SK-N-SH treated with all-trans-retinoic acid at 6 μM for 48 hours (cell line): ENCODE measurements around the gene GNAZ.

Experiments used
- ATAC-seq: fragments of 200-7000 bp; cut with Tn5 transposase; 3 replicates; pipeline ENCODE4 v1.9.1; 2020; ENCODE audit warnings: mild to moderate bottlenecking, moderate library complexity
- ARNTL ChIP-seq: fragments of 450-650 bp; formaldehyde crosslinking; IDR thresholded peaks from 2 replicates; pipeline ENCODE4 v1.5.0; 2020; ENCODE audit warnings: low read depth, mild to moderate bottlenecking, moderate library complexity, borderline replicate concordance
- BACH2 ChIP-seq: fragments of 250-450 bp; sonication (Bioruptor Pico); IDR thresholded peaks from 2 replicates; pipeline ENCODE4 v1.9.0; 2021; ENCODE audit warnings: mild to moderate bottlenecking, borderline replicate concordance
- CSDC2 ChIP-seq: fragments of 250-450 bp; sonication (Bioruptor Pico); IDR thresholded peaks from 2 replicates; pipeline ENCODE4 v1.5.0; 2020; ENCODE audit warnings: mild to moderate bottlenecking, moderate library complexity
- ESRRG ChIP-seq: fragments of 250-450 bp; sonication (Bioruptor Pico); IDR thresholded peaks from 2 replicates; pipeline ENCODE4 v1.6.1; 2021; ENCODE audit warnings: mild to moderate bottlenecking
- ISL1 ChIP-seq: fragments of 250-450 bp; sonication (Bioruptor Pico); IDR thresholded peaks from 2 replicates; pipeline ENCODE4 v2.1.2; 2022; ENCODE audit warnings: mild to moderate bottlenecking, moderate library complexity
- OSR1 ChIP-seq: fragments of 250-450 bp; sonication (Bioruptor Pico); IDR thresholded peaks from 2 replicates; pipeline ENCODE4 v1.8.0; 2022; ENCODE audit warnings: moderate library complexity, mild to moderate bottlenecking, inconsistent platforms
- PPARA ChIP-seq: fragments of 250-450 bp; sonication (Bioruptor Pico); IDR thresholded peaks from 2 replicates; pipeline ENCODE4 v1.5.0; 2020; ENCODE audit warnings: mild to moderate bottlenecking, borderline replicate concordance
- RARB ChIP-seq: fragments of 250-450 bp; sonication (Bioruptor Pico); IDR thresholded peaks from 2 replicates; pipeline ENCODE4 v1.8.0; 2021; ENCODE audit warnings: mild to moderate bottlenecking, moderate library complexity
- SNAI2 ChIP-seq: fragments of 250-450 bp; sonication (Bioruptor Pico); IDR thresholded peaks from 2 replicates; pipeline ENCODE4 v1.5.0; 2020; ENCODE audit warnings: mild to moderate bottlenecking, moderate library complexity
- TCF4 ChIP-seq: fragments of 250-450 bp; sonication (Bioruptor Pico); IDR thresholded peaks from 2 replicates; pipeline ENCODE4 v1.8.0; 2021; ENCODE audit warnings: mild to moderate bottlenecking, moderate library complexity, borderline replicate concordance
- TOX ChIP-seq: fragments of 250-450 bp; sonication (Bioruptor Pico); IDR thresholded peaks from 2 replicates; pipeline ENCODE4 v1.8.0; 2021; ENCODE audit warnings: mild to moderate bottlenecking, moderate library complexity, borderline replicate concordance
- ZC3H10 ChIP-seq: fragments of 250-450 bp; sonication (Bioruptor Pico); IDR thresholded peaks from 2 replicates; pipeline ENCODE4 v1.5.1; 2021; ENCODE audit warnings: mild to moderate bottlenecking, moderate library complexity
- ZFP3 ChIP-seq: fragments of 250-450 bp; sonication (Bioruptor Pico); IDR thresholded peaks from 2 replicates; pipeline ENCODE4 v1.5.0; 2020; ENCODE audit warnings: mild to moderate bottlenecking, moderate library complexity
- ZNF565 ChIP-seq: fragments of 450-650 bp; formaldehyde crosslinking; conservative IDR thresholded peaks from 2 replicates; pipeline ENCODE4 v1.5.0; 2020; ENCODE audit warnings: low read depth, mild to moderate bottlenecking, moderate library complexity
- ZNF70 ChIP-seq: fragments of 450-650 bp; formaldehyde crosslinking; IDR thresholded peaks from 2 replicates; pipeline ENCODE4 v1.5.0; 2020; ENCODE audit warnings: mild to moderate bottlenecking, moderate library complexity
- ZNF8 ChIP-seq: fragments of 450-650 bp; formaldehyde crosslinking; IDR thresholded peaks from 2 replicates; pipeline ENCODE4 v1.5.0; 2020; ENCODE audit warnings: mild to moderate bottlenecking, moderate library complexity
- TF ChIP-seq, protein P1 (sequence below): fragments of 250-450 bp; sonication (Bioruptor Pico); IDR thresholded peaks from 2 replicates; pipeline ENCODE4 v1.5.1; 2021; ENCODE audit warnings: mild to moderate bottlenecking, moderate library complexity
- TF ChIP-seq, protein P2 (sequence below): fragments of 250-450 bp; sonication (Bioruptor Pico); IDR thresholded peaks from 2 replicates; pipeline ENCODE4 v1.5.1; 2020; ENCODE audit warnings: low read depth, mild to moderate bottlenecking, moderate library complexity
- TF ChIP-seq, protein P3 (sequence below): fragments of 250-450 bp; sonication (Bioruptor Pico); IDR thresholded peaks from 2 replicates; pipeline ENCODE4 v1.8.0; 2020; ENCODE audit warnings: mild to moderate bottlenecking, moderate library complexity, borderline replicate concordance
- TF ChIP-seq, protein P4 (sequence below): fragments of 250-450 bp; sonication (Bioruptor Pico); IDR thresholded peaks from 2 replicates; pipeline ENCODE4 v1.5.0; 2020; ENCODE audit warnings: mild to moderate bottlenecking, moderate library complexity
- TF ChIP-seq, protein P5 (sequence below): fragments of 250-450 bp; sonication (Bioruptor Pico); IDR thresholded peaks from 2 replicates; pipeline ENCODE4 v1.8.0; 2021; ENCODE audit warnings: low read depth, mild to moderate bottlenecking, moderate library complexity, borderline replicate concordance

The GNAZ gene

DNA sequence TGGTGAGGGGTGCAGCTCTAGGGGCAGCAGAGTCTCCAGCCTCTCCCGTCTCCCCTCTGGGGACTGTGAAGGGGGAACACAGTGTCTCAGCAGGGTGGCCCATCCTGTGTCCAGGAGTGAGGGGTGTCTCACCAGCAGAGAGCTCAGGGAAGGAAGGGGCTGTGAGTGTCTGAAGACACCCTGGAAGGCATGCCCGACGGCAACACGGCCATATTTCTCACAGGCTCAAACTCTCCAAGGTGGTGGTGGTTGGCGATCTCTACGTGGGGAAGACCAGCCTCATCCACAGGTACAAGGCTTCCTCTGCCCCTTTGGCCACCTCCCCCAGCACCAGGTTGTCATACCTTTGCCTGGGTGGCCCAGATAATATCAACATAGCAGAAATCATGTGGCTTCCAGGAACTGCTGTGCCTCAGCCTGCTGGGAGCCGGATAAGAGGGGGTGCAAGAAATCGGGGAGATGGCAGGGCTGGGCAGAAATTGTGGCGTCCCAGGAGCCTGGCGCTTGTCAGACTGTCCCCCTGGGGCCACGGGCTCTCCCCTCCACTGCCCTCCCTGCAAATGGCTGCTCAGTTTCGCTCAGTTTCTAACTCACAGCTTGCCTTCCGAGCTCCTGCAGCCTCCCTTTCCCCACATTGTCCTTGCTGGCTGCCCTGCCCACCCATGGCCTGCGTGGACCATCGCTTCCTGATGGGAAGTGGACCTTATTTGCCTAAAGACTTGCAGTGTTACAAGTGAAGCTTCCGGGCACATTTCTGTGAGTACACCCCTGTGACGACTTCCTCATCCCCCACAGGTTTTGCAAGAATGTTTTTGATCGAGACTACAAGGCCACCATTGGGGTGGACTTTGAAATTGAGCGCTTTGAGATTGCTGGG, 82.2 kb downstream of the GNAZ start:
- no peak for ATAC-seq
- no peak for TF ChIP-seq TCF4
- TF ChIP-seq, protein P1, sequence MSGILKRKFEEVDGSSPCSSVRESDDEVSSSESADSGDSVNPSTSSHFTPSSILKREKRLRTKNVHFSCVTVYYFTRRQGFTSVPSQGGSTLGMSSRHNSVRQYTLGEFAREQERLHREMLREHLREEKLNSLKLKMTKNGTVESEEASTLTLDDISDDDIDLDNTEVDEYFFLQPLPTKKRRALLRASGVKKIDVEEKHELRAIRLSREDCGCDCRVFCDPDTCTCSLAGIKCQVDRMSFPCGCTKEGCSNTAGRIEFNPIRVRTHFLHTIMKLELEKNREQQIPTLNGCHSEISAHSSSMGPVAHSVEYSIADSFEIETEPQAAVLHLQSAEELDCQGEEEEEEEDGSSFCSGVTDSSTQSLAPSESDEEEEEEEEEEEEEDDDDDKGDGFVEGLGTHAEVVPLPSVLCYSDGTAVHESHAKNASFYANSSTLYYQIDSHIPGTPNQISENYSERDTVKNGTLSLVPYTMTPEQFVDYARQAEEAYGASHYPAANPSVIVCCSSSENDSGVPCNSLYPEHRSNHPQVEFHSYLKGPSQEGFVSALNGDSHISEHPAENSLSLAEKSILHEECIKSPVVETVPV (CRISPR knock-in tag), result no peak
- TF ChIP-seq, protein P2, sequence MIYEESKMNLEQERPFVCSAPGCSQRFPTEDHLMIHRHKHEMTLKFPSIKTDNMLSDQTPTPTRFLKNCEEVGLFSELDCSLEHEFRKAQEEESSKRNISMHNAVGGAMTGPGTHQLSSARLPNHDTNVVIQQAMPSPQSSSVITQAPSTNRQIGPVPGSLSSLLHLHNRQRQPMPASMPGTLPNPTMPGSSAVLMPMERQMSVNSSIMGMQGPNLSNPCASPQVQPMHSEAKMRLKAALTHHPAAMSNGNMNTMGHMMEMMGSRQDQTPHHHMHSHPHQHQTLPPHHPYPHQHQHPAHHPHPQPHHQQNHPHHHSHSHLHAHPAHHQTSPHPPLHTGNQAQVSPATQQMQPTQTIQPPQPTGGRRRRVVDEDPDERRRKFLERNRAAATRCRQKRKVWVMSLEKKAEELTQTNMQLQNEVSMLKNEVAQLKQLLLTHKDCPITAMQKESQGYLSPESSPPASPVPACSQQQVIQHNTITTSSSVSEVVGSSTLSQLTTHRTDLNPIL, result no peak
- no peak for TF ChIP-seq PPARA (CRISPR knock-in tag)
- TF ChIP-seq ESRRG (CRISPR knock-in tag), result no peak
- TF ChIP-seq ZNF70, result no peak
- no peak for TF ChIP-seq ARNTL (CRISPR knock-in tag)
- no peak for TF ChIP-seq BACH2 (CRISPR knock-in tag)
- no peak for TF ChIP-seq ZC3H10
- no peak for TF ChIP-seq ZFP3 (CRISPR knock-in tag)
- TF ChIP-seq TOX, result no peak
- no peak for TF ChIP-seq ZNF8 (CRISPR knock-in tag)
- TF ChIP-seq, protein P3, sequence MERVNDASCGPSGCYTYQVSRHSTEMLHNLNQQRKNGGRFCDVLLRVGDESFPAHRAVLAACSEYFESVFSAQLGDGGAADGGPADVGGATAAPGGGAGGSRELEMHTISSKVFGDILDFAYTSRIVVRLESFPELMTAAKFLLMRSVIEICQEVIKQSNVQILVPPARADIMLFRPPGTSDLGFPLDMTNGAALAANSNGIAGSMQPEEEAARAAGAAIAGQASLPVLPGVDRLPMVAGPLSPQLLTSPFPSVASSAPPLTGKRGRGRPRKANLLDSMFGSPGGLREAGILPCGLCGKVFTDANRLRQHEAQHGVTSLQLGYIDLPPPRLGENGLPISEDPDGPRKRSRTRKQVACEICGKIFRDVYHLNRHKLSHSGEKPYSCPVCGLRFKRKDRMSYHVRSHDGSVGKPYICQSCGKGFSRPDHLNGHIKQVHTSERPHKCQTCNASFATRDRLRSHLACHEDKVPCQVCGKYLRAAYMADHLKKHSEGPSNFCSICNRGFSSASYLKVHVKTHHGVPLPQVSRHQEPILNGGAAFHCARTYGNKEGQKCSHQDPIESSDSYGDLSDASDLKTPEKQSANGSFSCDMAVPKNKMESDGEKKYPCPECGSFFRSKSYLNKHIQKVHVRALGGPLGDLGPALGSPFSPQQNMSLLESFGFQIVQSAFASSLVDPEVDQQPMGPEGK, result no peak
- no peak for TF ChIP-seq CSDC2 (CRISPR knock-in tag)
- TF ChIP-seq SNAI2 (CRISPR knock-in tag), result no peak
- TF ChIP-seq ZNF565, result no peak
- TF ChIP-seq, protein P4, sequence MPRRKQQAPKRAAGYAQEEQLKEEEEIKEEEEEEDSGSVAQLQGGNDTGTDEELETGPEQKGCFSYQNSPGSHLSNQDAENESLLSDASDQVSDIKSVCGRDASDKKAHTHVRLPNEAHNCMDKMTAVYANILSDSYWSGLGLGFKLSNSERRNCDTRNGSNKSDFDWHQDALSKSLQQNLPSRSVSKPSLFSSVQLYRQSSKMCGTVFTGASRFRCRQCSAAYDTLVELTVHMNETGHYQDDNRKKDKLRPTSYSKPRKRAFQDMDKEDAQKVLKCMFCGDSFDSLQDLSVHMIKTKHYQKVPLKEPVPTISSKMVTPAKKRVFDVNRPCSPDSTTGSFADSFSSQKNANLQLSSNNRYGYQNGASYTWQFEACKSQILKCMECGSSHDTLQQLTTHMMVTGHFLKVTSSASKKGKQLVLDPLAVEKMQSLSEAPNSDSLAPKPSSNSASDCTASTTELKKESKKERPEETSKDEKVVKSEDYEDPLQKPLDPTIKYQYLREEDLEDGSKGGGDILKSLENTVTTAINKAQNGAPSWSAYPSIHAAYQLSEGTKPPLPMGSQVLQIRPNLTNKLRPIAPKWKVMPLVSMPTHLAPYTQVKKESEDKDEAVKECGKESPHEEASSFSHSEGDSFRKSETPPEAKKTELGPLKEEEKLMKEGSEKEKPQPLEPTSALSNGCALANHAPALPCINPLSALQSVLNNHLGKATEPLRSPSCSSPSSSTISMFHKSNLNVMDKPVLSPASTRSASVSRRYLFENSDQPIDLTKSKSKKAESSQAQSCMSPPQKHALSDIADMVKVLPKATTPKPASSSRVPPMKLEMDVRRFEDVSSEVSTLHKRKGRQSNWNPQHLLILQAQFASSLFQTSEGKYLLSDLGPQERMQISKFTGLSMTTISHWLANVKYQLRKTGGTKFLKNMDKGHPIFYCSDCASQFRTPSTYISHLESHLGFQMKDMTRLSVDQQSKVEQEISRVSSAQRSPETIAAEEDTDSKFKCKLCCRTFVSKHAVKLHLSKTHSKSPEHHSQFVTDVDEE (CRISPR knock-in tag), result no peak
- no peak for TF ChIP-seq RARB (CRISPR knock-in tag)
- no peak for TF ChIP-seq OSR1
- TF ChIP-seq, protein P5, sequence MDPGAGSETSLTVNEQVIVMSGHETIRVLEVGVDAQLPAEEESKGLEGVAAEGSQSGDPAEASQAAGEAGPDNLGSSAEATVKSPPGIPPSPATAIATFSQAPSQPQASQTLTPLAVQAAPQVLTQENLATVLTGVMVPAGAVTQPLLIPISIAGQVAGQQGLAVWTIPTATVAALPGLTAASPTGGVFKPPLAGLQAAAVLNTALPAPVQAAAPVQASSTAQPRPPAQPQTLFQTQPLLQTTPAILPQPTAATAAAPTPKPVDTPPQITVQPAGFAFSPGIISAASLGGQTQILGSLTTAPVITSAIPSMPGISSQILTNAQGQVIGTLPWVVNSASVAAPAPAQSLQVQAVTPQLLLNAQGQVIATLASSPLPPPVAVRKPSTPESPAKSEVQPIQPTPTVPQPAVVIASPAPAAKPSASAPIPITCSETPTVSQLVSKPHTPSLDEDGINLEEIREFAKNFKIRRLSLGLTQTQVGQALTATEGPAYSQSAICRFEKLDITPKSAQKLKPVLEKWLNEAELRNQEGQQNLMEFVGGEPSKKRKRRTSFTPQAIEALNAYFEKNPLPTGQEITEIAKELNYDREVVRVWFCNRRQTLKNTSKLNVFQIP (CRISPR knock-in tag), result no peak
- TF ChIP-seq, all 23 proteins: peak for 0

DNA sequence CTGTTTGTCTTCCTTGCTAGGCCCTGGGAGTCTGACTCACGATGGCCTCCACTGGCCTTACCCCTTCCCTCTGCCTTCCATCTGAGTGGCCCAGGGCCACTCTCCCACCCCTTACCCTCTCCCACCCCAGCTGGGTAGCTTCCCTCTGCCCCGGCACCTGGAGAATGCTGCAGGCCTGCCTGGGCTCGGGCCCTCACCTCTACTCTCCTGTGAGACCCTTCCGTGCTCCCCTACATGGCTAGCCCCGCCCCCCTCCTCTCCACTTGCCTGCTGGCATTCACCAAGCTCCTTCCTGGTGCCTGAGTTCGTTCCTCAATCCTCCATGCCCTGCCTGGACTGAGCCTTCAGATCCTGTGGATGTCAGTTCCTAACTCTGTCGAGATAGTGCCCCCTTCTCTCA, 83.7 kb downstream of the GNAZ start:
- TF ChIP-seq ISL1 (CRISPR knock-in tag) (no peak), ZC3H10 (no peak), SNAI2 (CRISPR knock-in tag) (no peak), ZNF8 (CRISPR knock-in tag) (no peak), PPARA (CRISPR knock-in tag) (no peak), ZFP3 (CRISPR knock-in tag) (no peak)
- TF ChIP-seq, protein P1 (CRISPR knock-in tag), result no peak
- ATAC-seq, result no peak
